GM21717 (cell line): ENCODE results near the gene ARHGAP42.

Experiments used
- ATAC-seq: cut with Tn5 transposase; IDR thresholded peaks from one replicate; pipeline ENCODE4 v1.9.1; 2021; ENCODE audit warnings: mild to moderate bottlenecking, moderate library complexity; ENCODE audit not compliant: unreplicated experiment

The ARHGAP42 gene

GRCh38 chr11:100908746-100909145, 221.7 kb downstream of the ARHGAP42 start:
- peak; percentile 71 for ATAC-seq

- ATAC-seq, result peak; percentile 98
These were observed 223.7 kb downstream of the ARHGAP42 start for GRCh38 chr11:100910808-100911207.

- no peak for ATAC-seq
These were observed 227.5 kb downstream of the ARHGAP42 start for GRCh38 chr11:100914415-100915110.

GRCh38 chr11:100918551-100919500, 231.7 kb downstream of the ARHGAP42 start:
- no peak for ATAC-seq

- ATAC-seq, result no peak
These were observed 233.5 kb downstream of the ARHGAP42 start for GRCh38 chr11:100920593-100920992.

GRCh38 chr11:100922121-100922520, 235.0 kb downstream of the ARHGAP42 start:
- ATAC-seq, result no peak

- ATAC-seq, result no peak
These were observed 236.5 kb downstream of the ARHGAP42 start for GRCh38 chr11:100923555-100923954.

- peak; percentile 80 for ATAC-seq
These were observed 238.8 kb downstream of the ARHGAP42 start for GRCh38 chr11:100925935-100926334.

GRCh38 chr11:100927579-100927978, 240.5 kb downstream of the ARHGAP42 start:
- no peak for ATAC-seq

- ATAC-seq, result no peak
These were observed 241.3 kb downstream of the ARHGAP42 start for GRCh38 chr11:100928426-100928825.

- peak; percentile 89 for ATAC-seq
These were observed 242.3 kb downstream of the ARHGAP42 start for GRCh38 chr11:100929377-100929776.

- ATAC-seq, result no peak
These were observed 243.2 kb downstream of the ARHGAP42 start for GRCh38 chr11:100930185-100930778.

- ATAC-seq, result no peak
These were observed 245.5 kb downstream of the ARHGAP42 start for GRCh38 chr11:100932474-100933100.

GRCh38 chr11:100936781-100937180, 249.7 kb downstream of the ARHGAP42 start:
- no peak for ATAC-seq

- no peak for ATAC-seq
These were observed 252.5 kb downstream of the ARHGAP42 start for GRCh38 chr11:100939571-100939970.

GRCh38 chr11:100940111-100940510, 253.0 kb downstream of the ARHGAP42 start:
- no peak for ATAC-seq

GRCh38 chr11:100941033-100941432, 253.9 kb downstream of the ARHGAP42 start:
- no peak for ATAC-seq

GRCh38 chr11:100942016-100942415, 254.9 kb downstream of the ARHGAP42 start:
- ATAC-seq, result no peak

- ATAC-seq, result no peak
These were observed 261.8 kb downstream of the ARHGAP42 start for GRCh38 chr11:100948936-100949335.

GRCh38 chr11:100949443-100949842, 262.4 kb downstream of the ARHGAP42 start:
- no peak for ATAC-seq

GRCh38 chr11:100955318-100955717, 268.2 kb downstream of the ARHGAP42 start:
- ATAC-seq, result no peak
